Panc1 (cell line): ENCODE results near the gene ROGDI. TPM values are rescaled to one million over a fixed set of nuclear protein-coding genes. Genes with fewer than 3 reads are reported as not detected.

Experiments
- ATAC-seq: fragments of 200-7000 bp; cut with Tn5 transposase; 2 replicates; pipeline ENCODE4 v1.9.1; 2020; ENCODE audit warnings: mild to moderate bottlenecking, moderate library complexity
- BruUV-seq: library from RNA; stranded (reverse); fragments of 400-500 nt; replicated peaks from 2 replicates; lab custom pipeline; 2021; lab: Mats Ljungman, UMichigan
- CTCF ChIA-PET: fragments of 300-600 bp; sonication (Branson Sonifier 250); formaldehyde crosslinking; loops from one replicate; lab custom pipeline; 2022; ENCODE audit warnings: antibody characterized with exemption; lab: Charles Lee
- POLR2A ChIA-PET: fragments of 300-600 bp; sonication (Branson Sonifier 250); formaldehyde crosslinking; loops from one replicate; lab custom pipeline; 2022; ENCODE audit warnings: antibody characterized with exemption; lab: Charles Lee
- DNase-seq: peaks from one replicate; pipeline ENCODE4 v3.0.0-alpha.2; 2010; ENCODE audit warnings: low read depth, low spot score
- H3K27ac ChIP-seq: 2 replicates; pipeline ENCODE4 v1.5.1; 2011; ENCODE audit warnings: mild to moderate bottlenecking, low read length, inconsistent platforms
- H3K27me3 ChIP-seq: fragments of 200-500 bp; sonication (Bioruptor generic); 2 replicates; pipeline ENCODE4 v1.6.0; 2014; ENCODE audit warnings: low read length, inconsistent platforms; ENCODE audit not compliant: control insufficient read depth, insufficient read depth
- H3K36me3 ChIP-seq: fragments of 200-500 bp; sonication (Bioruptor generic); 2 replicates; pipeline ENCODE4 v1.5.1; 2014; ENCODE audit warnings: inconsistent platforms, mild to moderate bottlenecking, low read length, moderate library complexity; ENCODE audit not compliant: control insufficient read depth, insufficient read depth
- H3K4me1 ChIP-seq: 2 replicates; pipeline ENCODE4 v1.5.1; 2011; ENCODE audit warnings: inconsistent platforms, mild to moderate bottlenecking, low read length, moderate library complexity; ENCODE audit not compliant: control insufficient read depth, insufficient read depth
- H3K4me3 ChIP-seq, 2 experiments: 2 replicates each; pipeline ENCODE4 v1.5.1; 2011 to 2012; ENCODE audit warnings: low read depth in 2 of 2, low read length in 2 of 2, mild to moderate bottlenecking in 2 of 2, inconsistent platforms in 1 of 2, moderate library complexity in 1 of 2
- H3K9me3 ChIP-seq: fragments of 200-500 bp; sonication (Bioruptor generic); 2 replicates; pipeline ENCODE4 v1.5.1; 2014; ENCODE audit warnings: low read depth, mild to moderate bottlenecking, inconsistent platforms, low read length, moderate library complexity; ENCODE audit not compliant: control insufficient read depth, insufficient read depth
- CTCF ChIP-seq: fragments of 450-650 bp; IDR thresholded peaks from 2 replicates; pipeline ENCODE4 v1.5.1; 2017; ENCODE audit warnings: mild to moderate bottlenecking
- POLR2AphosphoS5 ChIP-seq: IDR thresholded peaks from 2 replicates; pipeline ENCODE4 v1.6.1; 2012; ENCODE audit warnings: mild to moderate bottlenecking, low read depth, low read length, moderate library complexity
- REST ChIP-seq, 2 experiments: IDR thresholded peaks; 2 replicates each; pipeline ENCODE4 v1.6.1; 2011 to 2012; ENCODE audit warnings: low read depth in 2 of 2, control low read depth in 1 of 2, low read length in 1 of 2, mild to moderate bottlenecking in 1 of 2, moderate library complexity in 1 of 2; ENCODE audit not compliant: insufficient read depth in 1 of 2
- SIN3A ChIP-seq: IDR thresholded peaks from 2 replicates; pipeline ENCODE4 v1.6.1; 2012; ENCODE audit warnings: low read depth, mild to moderate bottlenecking, low read length, moderate library complexity, borderline replicate concordance; ENCODE audit not compliant: insufficient read depth
- TCF7L2 ChIP-seq: IDR thresholded peaks from 2 replicates; pipeline ENCODE4 v1.6.1; 2011; ENCODE audit warnings: mild to moderate bottlenecking, low read depth, low read length, inconsistent platforms
- in situ Hi-C: cut with HindIII; loops from 2 replicates; pipeline ENCODE4 v1.10.0; 2016; ENCODE audit warnings: low sequenced_read_pairs, low pct_unique_long_range_greater_than_20kb
- intact Hi-C: fragments of 100-400 bp; cut with micrococcal nuclease; formaldehyde crosslinking; loops from one replicate; pipeline ENCODE4 v1.10.0; 2022; ENCODE audit not compliant: unreplicated experiment
- total RNA-seq: library from RNA; stranded (reverse); gene quantifications from one replicate; pipeline ENCODE4 v1.2.1, GENCODE V29; 2021; ENCODE audit not compliant: unreplicated experiment

The ROGDI gene
- total RNA-seq, 1 experiment from 2014 or later = 31.9 TPM

- no peaks in the 10 kb centered on the region for H3K9me3 ChIP-seq
- H3K4me3 ChIP-seq = no peak overlapping the region
- H3K27ac ChIP-seq = no peak overlapping the region
- peaks cover 33% of the 10 kb centered on the region for H3K36me3 ChIP-seq
- no peaks in the 10 kb centered on the region for H3K4me1 ChIP-seq
- POLR2A ChIA-PET = no interaction called here
- H3K27me3 ChIP-seq = no peaks in the 10 kb centered on the region
- CTCF ChIA-PET = no interaction called here
- ATAC-seq (no peak), DNase-seq (no peak)
- in situ Hi-C loops = no loop called here
- BruUV-seq = no TSS peak
- TF ChIP-seq SIN3A (no peak), REST (IDR thresholded peaks at IDR 0.05; ENCODE audit: insufficient read depth in 1 of 2, low read depth in 2 of 2, low read length in 1 of 2) (no peak), POLR2AphosphoS5 (no peak), TCF7L2 (no peak), CTCF (no peak)
- intact Hi-C loops = no loop called here
Measured at GRCh38 chr16:4836727-4837126, 34.3 kb upstream of the ROGDI start.

GRCh38 chr16:4833584-4833983 lies 31.2 kb upstream of the ROGDI start:
- CTCF ChIA-PET = interaction anchor here (0.6 kb wide), 1 partner anchor 122 kb away, joined by 3 read pairs; no protein-coding TSS in a partner anchor
- BruUV-seq = no TSS peak
- no peak for TF ChIP-seq TCF7L2
- TF ChIP-seq POLR2AphosphoS5 = no peak
- H3K4me1 ChIP-seq = no peaks in the 10 kb centered on the region
- no peak overlapping the region for H3K4me3 ChIP-seq
- no peak for ATAC-seq
- intact Hi-C loops (no loop called here), in situ Hi-C loops (no loop called here)
- POLR2A ChIA-PET = no interaction called here
- no peak for DNase-seq
- H3K9me3 ChIP-seq = no peaks in the 10 kb centered on the region
- H3K27me3 ChIP-seq = no peaks in the 10 kb centered on the region
- H3K36me3 ChIP-seq = peaks cover 32% of the 10 kb centered on the region
- no peak overlapping the region for H3K27ac ChIP-seq

GRCh38 chr16:4832698-4833343 lies 30.4 kb upstream of the ROGDI start:
- BruUV-seq = no TSS peak
- in situ Hi-C loops = no loop called here

More at GRCh38 chr16:4832698-4833343, 30.4 kb upstream of the ROGDI start:
- no peak for TF ChIP-seq CTCF
- no peak for TF ChIP-seq REST (IDR thresholded peaks at IDR 0.05; ENCODE audit: insufficient read depth in 1 of 2, low read depth in 2 of 2, low read length in 1 of 2)
- TF ChIP-seq TCF7L2 = no peak
- no peak for TF ChIP-seq SIN3A
- DNase-seq = no peak
- CTCF ChIA-PET = no interaction called here
- no peaks in the 10 kb centered on the region for H3K27me3 ChIP-seq
- no peak overlapping the region for H3K27ac ChIP-seq
- H3K36me3 ChIP-seq = peaks cover 35% of the 10 kb centered on the region
- POLR2A ChIA-PET = no interaction called here
- H3K9me3 ChIP-seq = no peaks in the 10 kb centered on the region
- intact Hi-C loops = no loop called here
- ATAC-seq = no peak
- no peak overlapping the region for H3K4me3 ChIP-seq
- H3K4me1 ChIP-seq = no peaks in the 10 kb centered on the region
